ENCODE data around the gene SEMA7A.

Gene SEMA7A

GRCh38 chr15:74388363-74388951, 45.3 kb downstream of the SEMA7A start:
- no peak for FAIRE-seq
- TF ChIP-seq PAX5 (IDR thresholded peaks at IDR 0.05; ENCODE audit: insufficient read depth, low read length, severe bottlenecking), result no peak
- TF ChIP-seq TAF1 (IDR thresholded peaks at IDR 0.05; ENCODE audit: low read depth, low read length), result no peak
- TF ChIP-seq SPI1 (IDR thresholded peaks at IDR 0.05; ENCODE audit: low read depth, low read length), result no peak
- no peak for DNase-seq (ENCODE audit: insufficient read length, low spot score)

DNA sequence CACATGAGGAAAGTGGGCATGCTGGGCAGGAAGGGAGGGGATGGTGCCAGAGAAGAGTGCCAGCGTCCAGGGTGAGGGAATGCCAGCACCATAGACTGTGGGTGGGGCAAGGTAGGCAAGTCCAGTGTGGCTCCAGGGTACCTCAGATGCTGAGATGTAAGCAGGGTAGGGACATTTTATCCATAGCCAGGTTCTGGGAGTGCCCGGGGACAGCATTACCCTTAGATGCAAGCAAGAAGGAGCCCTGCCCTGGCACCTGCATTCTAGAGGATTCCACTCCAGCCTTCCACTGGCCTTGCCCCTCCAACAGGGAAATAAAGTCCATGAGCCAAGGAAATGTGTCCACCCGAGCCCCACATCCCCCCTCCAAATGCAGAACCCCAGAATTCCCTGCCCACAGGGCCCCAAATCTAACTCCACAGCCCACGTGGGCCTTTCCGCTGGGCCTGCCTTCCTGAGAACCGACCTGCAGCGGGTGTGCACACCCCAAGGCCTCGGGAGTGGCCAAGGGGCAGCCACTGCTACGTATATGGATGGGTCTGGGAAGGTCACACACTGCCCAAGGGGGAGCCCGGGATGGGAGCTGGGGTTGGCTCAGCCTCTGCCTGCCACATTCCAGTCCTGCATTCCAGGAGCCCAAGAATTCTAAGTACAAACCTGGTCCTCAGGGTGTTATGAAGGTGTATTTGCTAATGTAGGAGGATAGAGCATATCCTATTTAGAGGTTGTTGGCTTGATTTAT, 46.0 kb downstream of the SEMA7A start:
- TF ChIP-seq POU2F2 (IDR thresholded peaks at IDR 0.05; ENCODE audit: low read depth, low read length) (no peak), SPI1 (IDR thresholded peaks at IDR 0.05; ENCODE audit: low read depth, low read length) (no peak), POLR2AphosphoS5 (IDR thresholded peaks at IDR 0.05; ENCODE audit: low read depth, low read length) (no peak), POLR2A (IDR thresholded peaks at IDR 0.05; ENCODE audit: low read depth, low read length) (no peak), TAF1 (IDR thresholded peaks at IDR 0.05; ENCODE audit: low read depth, low read length) (no peak), PAX5 (IDR thresholded peaks at IDR 0.05; ENCODE audit: insufficient read depth, low read length, severe bottlenecking) (no peak)
- FAIRE-seq (no peak), DNase-seq (ENCODE audit: insufficient read length, low spot score) (no peak)

- TF ChIP-seq POLR2AphosphoS5 (IDR thresholded peaks at IDR 0.05; ENCODE audit: low read depth, low read length) (no peak), PAX5 (IDR thresholded peaks at IDR 0.05; ENCODE audit: insufficient read depth, low read length, severe bottlenecking) (no peak), POLR2A (IDR thresholded peaks at IDR 0.05; ENCODE audit: low read depth, low read length) (no peak), SPI1 (IDR thresholded peaks at IDR 0.05; ENCODE audit: low read depth, low read length) (no peak), POU2F2 (IDR thresholded peaks at IDR 0.05; ENCODE audit: low read depth, low read length) (no peak), TAF1 (IDR thresholded peaks at IDR 0.05; ENCODE audit: low read depth, low read length) (no peak)
- FAIRE-seq (no peak), DNase-seq (ENCODE audit: insufficient read length, low spot score) (no peak)
Measured at GRCh38 chr15:74387141-74387541, 46.6 kb downstream of the SEMA7A start.

DNA sequence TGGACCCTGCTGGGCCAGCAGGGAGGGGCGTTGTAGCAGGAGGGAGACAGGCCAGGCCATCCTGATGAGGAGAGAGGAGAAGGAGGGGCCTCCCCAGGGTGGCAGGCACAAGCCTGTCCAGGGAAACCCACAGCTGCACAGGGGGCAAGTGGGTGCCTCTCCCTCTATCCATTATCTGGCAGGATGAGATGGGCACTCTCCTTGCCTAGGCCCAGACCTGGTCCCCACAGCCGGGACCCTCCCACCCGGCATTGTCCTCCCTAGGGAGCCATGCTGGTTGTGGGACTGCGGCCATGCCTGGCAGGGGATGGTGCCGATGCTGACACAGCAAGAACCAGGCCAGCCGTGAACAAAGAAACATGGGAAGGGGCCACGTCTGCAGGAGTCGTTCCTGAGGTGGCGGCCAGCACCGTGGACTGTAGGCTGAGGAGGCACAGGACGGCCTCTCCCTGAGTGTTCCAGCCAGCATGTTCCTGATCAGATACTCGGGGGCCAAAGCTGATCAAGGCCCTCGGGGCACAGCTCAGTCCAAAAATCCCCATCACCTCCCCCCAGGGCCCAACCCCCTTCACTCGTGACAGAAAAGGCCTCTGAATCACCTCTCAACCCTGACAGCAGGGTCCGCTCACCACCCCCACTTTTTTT, 47.1 kb downstream of the SEMA7A start:
- FAIRE-seq, result peak; percentile 33
- DNase-seq (ENCODE audit: insufficient read length, low spot score), result no peak
- TF ChIP-seq POLR2AphosphoS5 (IDR thresholded peaks at IDR 0.05; ENCODE audit: low read depth, low read length) (no peak), SPI1 (IDR thresholded peaks at IDR 0.05; ENCODE audit: low read depth, low read length) (no peak), POU2F2 (IDR thresholded peaks at IDR 0.05; ENCODE audit: low read depth, low read length) (no peak), TAF1 (IDR thresholded peaks at IDR 0.05; ENCODE audit: low read depth, low read length) (no peak), PAX5 (IDR thresholded peaks at IDR 0.05; ENCODE audit: insufficient read depth, low read length, severe bottlenecking) (no peak), POLR2A (IDR thresholded peaks at IDR 0.05; ENCODE audit: low read depth, low read length) (no peak)

- TF ChIP-seq POLR2A (IDR thresholded peaks at IDR 0.05; ENCODE audit: low read depth, low read length), result no peak; the same call in 1 of the 2 replicates
- TF ChIP-seq POLR2AphosphoS5 (IDR thresholded peaks at IDR 0.05; ENCODE audit: low read depth, low read length), result no peak
- no peak for TF ChIP-seq SPI1 (IDR thresholded peaks at IDR 0.05; ENCODE audit: low read depth, low read length)
- no peak for TF ChIP-seq PAX5 (IDR thresholded peaks at IDR 0.05; ENCODE audit: insufficient read depth, low read length, severe bottlenecking)
- no peak for TF ChIP-seq POU2F2 (IDR thresholded peaks at IDR 0.05; ENCODE audit: low read depth, low read length)
- TF ChIP-seq TAF1 (IDR thresholded peaks at IDR 0.05; ENCODE audit: low read depth, low read length), result no peak
- no peak for DNase-seq (ENCODE audit: insufficient read length, low spot score)
- FAIRE-seq, result no peak
Measured at GRCh38 chr15:74385733-74386132, 48.0 kb downstream of the SEMA7A start.

DNA sequence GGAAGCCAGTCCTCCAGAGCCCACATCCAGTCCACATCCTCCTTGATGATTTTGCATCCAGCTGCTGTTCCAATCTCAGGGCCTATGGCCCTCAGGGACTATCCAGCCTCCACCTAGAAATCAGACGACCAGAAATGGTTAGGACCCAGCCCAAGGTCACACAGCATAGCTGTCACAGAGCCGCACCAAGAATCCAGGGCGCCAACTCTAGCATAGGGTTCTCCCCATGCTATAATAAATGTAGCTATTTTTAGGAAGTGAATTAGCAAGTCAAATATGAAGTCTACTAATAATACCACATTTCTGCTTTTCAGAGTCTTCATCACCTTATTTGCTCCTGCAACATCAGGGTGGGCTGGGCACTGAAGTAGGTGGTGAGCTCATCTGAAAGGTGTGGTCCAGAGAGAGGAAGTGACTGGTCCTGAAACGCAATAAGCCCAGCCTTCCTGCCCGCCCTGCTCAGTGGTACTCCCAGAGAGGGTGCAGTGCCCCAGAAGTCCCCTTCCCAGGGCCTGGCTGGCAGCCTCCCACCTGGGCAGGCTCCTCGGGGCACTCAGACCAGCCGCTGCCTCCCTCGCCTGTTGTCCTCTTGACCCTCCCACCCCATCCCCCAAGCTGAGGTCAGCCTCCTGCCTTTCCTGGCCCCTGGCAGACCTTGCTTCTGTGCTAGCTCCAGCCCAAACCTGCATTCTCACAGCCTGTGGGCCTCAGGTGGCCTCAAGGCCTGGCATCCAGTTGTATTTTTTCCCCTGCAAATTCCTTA, 48.7 kb downstream of the SEMA7A start:
- TF ChIP-seq POLR2A (IDR thresholded peaks at IDR 0.05; ENCODE audit: low read depth, low read length), result no peak
- TF ChIP-seq SPI1 (IDR thresholded peaks at IDR 0.05; ENCODE audit: low read depth, low read length), result peak; percentile 96
- no peak for FAIRE-seq
- peak; percentile 79 for DNase-seq (ENCODE audit: insufficient read length, low spot score)

GRCh38 chr15:74384566-74384880, 49.2 kb downstream of the SEMA7A start:
- no peak for TF ChIP-seq TAF1 (IDR thresholded peaks at IDR 0.05; ENCODE audit: low read depth, low read length)
- no peak for TF ChIP-seq POU2F2 (IDR thresholded peaks at IDR 0.05; ENCODE audit: low read depth, low read length)
- no peak for TF ChIP-seq PAX5 (IDR thresholded peaks at IDR 0.05; ENCODE audit: insufficient read depth, low read length, severe bottlenecking)
- TF ChIP-seq SPI1 (IDR thresholded peaks at IDR 0.05; ENCODE audit: low read depth, low read length), result no peak
- TF ChIP-seq POLR2A (IDR thresholded peaks at IDR 0.05; ENCODE audit: low read depth, low read length), result no peak
- TF ChIP-seq POLR2AphosphoS5 (IDR thresholded peaks at IDR 0.05; ENCODE audit: low read depth, low read length), result no peak
- FAIRE-seq, result no peak
- DNase-seq (ENCODE audit: insufficient read length, low spot score), result no peak

DNA sequence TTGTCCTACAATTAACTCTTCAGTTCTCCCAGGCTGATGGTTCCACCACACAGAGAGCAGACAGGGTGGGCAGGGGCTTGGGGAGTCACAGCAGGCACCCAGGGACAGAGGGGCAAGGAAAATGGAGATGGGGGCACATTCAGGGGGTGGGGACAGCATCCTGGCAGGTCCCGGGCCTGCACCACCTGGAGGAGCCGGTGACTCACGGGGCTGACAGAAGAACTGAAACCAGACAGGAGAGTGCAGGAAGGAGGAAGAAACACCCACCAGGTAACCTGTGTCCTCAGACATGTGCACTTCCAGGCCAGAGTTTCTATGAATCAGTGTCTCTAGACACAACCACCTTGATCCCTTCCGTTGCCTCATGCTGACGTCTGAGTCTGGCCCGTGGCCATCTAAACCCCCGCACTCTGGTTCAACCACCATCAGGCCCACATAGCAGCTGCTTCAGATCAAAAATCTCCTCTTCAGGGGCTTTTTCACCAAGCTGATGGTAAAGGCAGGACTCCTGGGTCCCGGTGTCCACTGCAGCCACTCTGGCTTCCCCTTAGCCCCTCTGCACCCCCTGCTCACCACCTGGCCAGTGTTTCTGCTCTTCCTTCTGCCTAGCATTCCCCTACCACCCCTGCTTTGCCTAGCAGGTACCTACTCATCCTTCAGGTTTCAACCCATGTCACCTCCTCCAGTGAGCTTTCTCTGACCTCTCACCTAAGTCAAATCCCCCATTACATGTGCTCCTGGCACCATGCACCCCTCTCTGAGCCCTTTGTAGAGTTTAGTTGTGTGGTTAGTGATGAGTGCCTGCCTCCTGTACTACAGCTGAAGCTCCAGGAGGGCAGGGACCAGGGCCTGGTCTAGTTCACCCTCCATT, 49.8 kb downstream of the SEMA7A start:
- DNase-seq (ENCODE audit: insufficient read length, low spot score) (peak; percentile 74), FAIRE-seq (peak; percentile 98)
- no peak for TF ChIP-seq POLR2A (IDR thresholded peaks at IDR 0.05; ENCODE audit: low read depth, low read length)
- TF ChIP-seq POLR2AphosphoS5 (IDR thresholded peaks at IDR 0.05; ENCODE audit: low read depth, low read length), result peak; percentile 79
- TF ChIP-seq POU2F2 (IDR thresholded peaks at IDR 0.05; ENCODE audit: low read depth, low read length), result peak; percentile 91
- no peak for TF ChIP-seq PAX5 (IDR thresholded peaks at IDR 0.05; ENCODE audit: insufficient read depth, low read length, severe bottlenecking)
- peak; percentile 93 for TF ChIP-seq SPI1 (IDR thresholded peaks at IDR 0.05; ENCODE audit: low read depth, low read length)
- TF ChIP-seq TAF1 (IDR thresholded peaks at IDR 0.05; ENCODE audit: low read depth, low read length), result 0 out of 2 replicates have a peak, but pooled peaks have one; percentile 45
